Mesodermal cell (in vitro differentiated cells): ENCODE results near the gene MED27.

Experiments
- H3K27ac ChIP-seq: 2 replicates; pipeline ENCODE4 v1.7.0; 2013; ENCODE audit warnings: mild to moderate bottlenecking, low read depth, low read length, moderate library complexity; ENCODE audit not compliant: severe bottlenecking
- H3K36me3 ChIP-seq: 2 replicates; pipeline ENCODE4 v1.7.1; 2013; ENCODE audit warnings: mild to moderate bottlenecking, low read length, moderate library complexity; ENCODE audit not compliant: control insufficient read depth, insufficient read depth
- H3K4me1 ChIP-seq: one replicate; pipeline ENCODE4 v1.7.1; 2013; ENCODE audit warnings: mild to moderate bottlenecking, low read length; ENCODE audit not compliant: insufficient read depth, control insufficient read depth, poor library complexity, severe bottlenecking
- H3K4me3 ChIP-seq: 2 replicates; pipeline ENCODE4 v1.7.0; 2013; ENCODE audit warnings: low read length, control low read depth, mild to moderate bottlenecking; ENCODE audit not compliant: insufficient read depth, poor library complexity, severe bottlenecking; ENCODE audit errors: extremely low read depth
- H3K9me3 ChIP-seq: 2 replicates; pipeline ENCODE4 v1.7.1; 2013; ENCODE audit warnings: mild to moderate bottlenecking, low read length, moderate library complexity; ENCODE audit not compliant: control insufficient read depth
- WGBS, 2 experiments: methylation state at CpG; one replicate each; pipeline ENCODE4 v1.1.5; 2013; ENCODE audit warnings: missing lambda C conversion rate in 2 of 2; ENCODE audit not compliant: insufficient coverage in 2 of 2; 5-methylcytosine and 5-hydroxymethylcytosine counted together

Gene MED27

DNA sequence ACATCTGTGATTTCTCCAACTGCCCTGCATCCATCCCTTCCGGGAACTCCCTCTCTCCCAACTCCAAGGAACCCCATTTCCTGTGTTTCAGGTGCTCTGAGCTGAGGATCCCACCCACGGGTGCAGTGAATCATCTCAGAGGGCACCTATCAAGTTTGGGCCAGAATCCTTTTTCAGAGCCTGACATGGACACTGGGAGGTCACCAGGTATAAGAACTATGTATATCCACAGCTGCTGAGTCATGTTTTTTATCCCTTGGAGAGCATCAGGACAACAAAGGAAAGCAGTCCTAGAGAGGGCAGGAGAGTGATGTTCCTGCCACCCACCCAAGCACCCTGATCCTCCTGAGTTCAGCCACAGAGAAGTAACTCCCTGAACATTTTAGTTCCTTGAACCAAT is 3.8 kb downstream of the MED27 start:
- 92 to 100% methylated on average over 2 of the region's 2 CpGs for WGBS, 2 experiments
- Histone ChIP-seq H3K4me1 (no peaks in the 10 kb centered on the region), H3K9me3 (no peaks in the 10 kb centered on the region), H3K27ac (no peak overlapping the region), H3K4me3 (no peak overlapping the region), H3K36me3 (peaks cover 36% of the 10 kb centered on the region)

DNA sequence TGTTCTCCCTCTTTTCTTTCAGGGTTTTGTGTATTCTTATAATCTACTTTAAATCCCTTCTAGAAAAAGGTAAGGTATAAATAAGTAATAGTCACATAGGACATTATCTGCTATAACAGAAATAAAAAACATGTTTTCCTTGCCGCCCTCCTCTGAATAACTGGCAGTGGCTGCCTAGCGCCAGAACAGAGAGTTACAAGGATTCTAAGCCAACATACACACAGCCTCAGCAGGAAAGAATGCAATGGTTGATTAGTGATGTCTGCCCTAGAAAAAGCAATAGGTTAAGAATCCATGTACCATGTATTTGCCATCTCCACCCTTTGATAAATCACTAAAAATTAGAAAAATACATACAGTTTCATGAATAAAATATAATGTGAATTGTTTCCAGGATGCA is 4.9 kb downstream of the MED27 start:
- Histone ChIP-seq H3K4me1 (no peaks in the 10 kb centered on the region), H3K27ac (no peak overlapping the region), H3K4me3 (no peak overlapping the region), H3K9me3 (no peaks in the 10 kb centered on the region), H3K36me3 (peaks cover 40% of the 10 kb centered on the region)
- no CpG with 5 or more reads among the region's 2 CpGs for WGBS, 2 experiments

DNA sequence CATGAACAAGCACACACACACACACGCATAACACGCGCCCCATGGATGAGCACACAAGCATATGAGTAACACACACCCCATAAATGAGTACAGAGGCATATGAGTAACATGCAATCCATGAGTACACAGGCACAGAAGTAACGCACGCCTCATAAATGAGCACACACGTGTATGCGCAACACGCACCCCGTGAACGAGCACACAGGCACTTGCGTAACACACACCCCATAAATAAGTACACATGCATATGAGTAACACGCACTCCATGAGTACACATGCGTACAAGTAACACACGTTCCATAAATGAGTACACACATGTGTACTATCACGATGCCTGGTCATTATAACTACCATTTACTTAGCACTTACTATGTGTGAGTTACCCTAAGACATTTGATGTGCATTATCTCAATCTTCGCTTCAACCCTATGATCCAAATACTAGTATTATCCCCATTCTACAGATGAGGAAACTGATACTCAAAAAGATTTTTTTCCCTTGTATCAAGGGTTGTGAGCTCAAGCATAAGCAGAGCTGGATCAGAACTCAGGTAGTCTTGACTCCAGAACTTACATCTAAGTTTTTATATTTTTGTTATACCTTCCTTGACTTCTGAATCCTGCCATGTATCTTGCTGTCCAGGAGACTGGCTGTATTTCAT is 7.7 kb downstream of the MED27 start:
- no peaks in the 10 kb centered on the region for H3K4me1 ChIP-seq
- H3K36me3 ChIP-seq: peaks cover 35% of the 10 kb centered on the region
- no peaks in the 10 kb centered on the region for H3K9me3 ChIP-seq
- H3K4me3 ChIP-seq: no peak overlapping the region
- WGBS, 2 experiments: 97 to 99% methylated on average over 15 of the region's 16 CpGs
- no peak overlapping the region for H3K27ac ChIP-seq

DNA sequence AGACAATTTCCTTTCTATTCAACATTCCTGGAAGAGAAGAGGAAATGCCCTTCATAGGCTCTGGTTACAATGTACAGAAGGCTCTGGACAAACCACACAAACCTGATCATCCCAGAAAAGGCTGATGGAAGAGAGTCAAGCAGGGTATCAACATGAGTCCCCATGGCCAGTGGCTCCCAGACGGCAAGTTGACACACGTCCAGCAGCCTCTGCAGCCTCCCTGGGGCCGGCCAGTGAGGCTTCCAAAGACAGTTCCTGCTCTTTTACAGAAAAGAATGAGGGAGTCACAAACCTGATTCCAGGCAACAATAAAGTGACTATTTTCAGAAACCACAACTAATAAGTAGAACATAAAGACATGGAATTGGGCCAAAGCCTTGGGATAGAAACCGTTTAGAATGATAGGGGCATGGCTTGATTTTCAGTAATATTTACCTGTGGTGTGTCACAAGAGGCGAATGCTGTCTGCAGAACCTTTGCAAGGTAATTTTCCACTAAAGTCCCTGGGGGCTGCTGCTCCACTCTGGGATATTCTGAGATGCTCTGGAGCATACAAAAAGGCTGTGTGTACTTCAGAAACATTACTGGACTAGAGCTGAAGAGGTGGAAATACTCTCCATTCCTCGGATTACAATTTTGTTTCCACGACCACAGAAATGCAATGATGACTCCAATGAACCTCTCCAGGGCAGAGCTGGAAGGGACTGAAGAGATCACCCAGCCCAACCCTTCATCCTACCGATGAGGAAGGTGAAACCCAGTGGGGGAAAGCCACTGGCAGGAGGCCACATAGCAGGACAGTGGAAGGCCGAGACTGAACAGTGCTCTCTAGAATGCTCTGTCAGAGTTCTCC is 10.4 kb downstream of the MED27 start:
- H3K27ac ChIP-seq: no peak overlapping the region
- WGBS, 2 experiments: 92 to 96% methylated on average over 6 to 9 of the region's 9 CpGs
- no peak overlapping the region for H3K4me3 ChIP-seq
- no peaks in the 10 kb centered on the region for H3K9me3 ChIP-seq
- peaks cover 24% of the 10 kb centered on the region for H3K36me3 ChIP-seq
- H3K4me1 ChIP-seq: peaks cover 5% of the 10 kb centered on the region

DNA sequence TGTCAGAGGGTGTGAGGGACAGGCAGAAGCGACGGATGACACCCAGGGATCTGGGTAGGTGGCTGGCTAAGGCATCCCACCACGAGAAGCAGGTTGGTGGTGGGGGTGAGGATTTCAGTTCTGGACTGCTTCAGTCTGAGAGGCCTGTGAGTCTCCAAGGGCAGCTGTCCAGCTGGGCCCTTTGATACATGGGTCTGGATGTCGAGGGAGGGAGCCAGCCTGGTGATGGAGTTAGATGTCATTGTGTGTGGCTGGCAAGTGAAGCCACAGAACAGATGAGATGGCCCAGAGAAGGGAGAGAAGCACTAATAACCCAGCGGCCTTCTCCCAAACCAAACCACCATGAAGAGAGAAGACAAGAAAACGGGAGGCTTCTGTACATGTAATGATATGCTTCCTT is 11.1 kb downstream of the MED27 start:
- H3K36me3 ChIP-seq: peaks cover 24% of the 10 kb centered on the region
- no peak overlapping the region for H3K27ac ChIP-seq
- H3K9me3 ChIP-seq: no peaks in the 10 kb centered on the region
- no peak overlapping the region for H3K4me3 ChIP-seq
- H3K4me1 ChIP-seq: peaks cover 6% of the 10 kb centered on the region
- 95 to 96% methylated on average over 3 of the region's 6 CpGs for WGBS, 2 experiments

DNA sequence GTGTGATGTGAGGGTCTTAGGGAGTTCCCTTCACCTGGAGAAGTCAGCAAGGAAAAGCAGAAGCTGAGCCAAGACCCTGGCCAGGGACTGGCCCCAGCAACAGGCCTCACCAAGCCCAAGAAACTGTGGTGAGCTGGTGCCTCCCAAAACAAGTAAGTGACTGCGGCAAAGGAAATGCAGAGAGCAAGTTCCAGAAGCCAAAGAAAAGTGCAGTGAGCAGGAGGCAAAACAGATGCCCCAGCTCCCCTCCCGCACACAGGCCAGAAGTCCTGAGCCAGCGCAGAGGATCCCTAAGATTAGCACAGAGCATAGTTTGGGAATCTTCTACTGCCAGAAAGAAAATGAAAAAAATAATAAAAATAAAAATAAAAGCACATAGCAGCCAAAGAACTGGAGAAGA is 13.2 kb downstream of the MED27 start:
- H3K4me3 ChIP-seq: no peak overlapping the region
- H3K27ac ChIP-seq: no peak overlapping the region
- WGBS, 2 experiments: 67 to 100% methylated on average over 1 of the region's 3 CpGs
- H3K4me1 ChIP-seq: peaks cover 10% of the 10 kb centered on the region
- no peaks in the 10 kb centered on the region for H3K9me3 ChIP-seq
- H3K36me3 ChIP-seq: peaks cover 16% of the 10 kb centered on the region

DNA sequence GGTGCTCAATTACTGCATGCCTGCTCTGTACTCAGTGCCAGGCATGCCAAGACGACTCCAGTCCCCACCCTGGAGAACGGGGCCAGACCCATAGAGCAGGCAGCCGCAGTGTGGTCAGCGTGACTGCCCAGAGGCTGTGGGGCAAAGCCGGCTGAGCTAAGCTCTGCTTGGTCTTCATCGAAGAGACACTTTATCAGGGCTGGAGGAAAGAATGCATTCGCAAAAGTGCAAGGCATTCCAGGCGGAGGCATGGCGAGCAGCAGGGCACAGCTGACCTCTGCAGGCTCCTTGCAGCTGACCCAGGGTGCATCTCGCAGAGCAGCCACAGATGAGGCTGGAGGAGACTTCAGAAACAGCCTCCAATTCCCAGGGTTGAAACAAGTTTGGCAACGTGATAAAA is 13.6 kb downstream of the MED27 start:
- H3K4me1 ChIP-seq: peaks cover 10% of the 10 kb centered on the region
- WGBS, 2 experiments: 91 to 94% methylated on average over 11 of the region's 11 CpGs

DNA sequence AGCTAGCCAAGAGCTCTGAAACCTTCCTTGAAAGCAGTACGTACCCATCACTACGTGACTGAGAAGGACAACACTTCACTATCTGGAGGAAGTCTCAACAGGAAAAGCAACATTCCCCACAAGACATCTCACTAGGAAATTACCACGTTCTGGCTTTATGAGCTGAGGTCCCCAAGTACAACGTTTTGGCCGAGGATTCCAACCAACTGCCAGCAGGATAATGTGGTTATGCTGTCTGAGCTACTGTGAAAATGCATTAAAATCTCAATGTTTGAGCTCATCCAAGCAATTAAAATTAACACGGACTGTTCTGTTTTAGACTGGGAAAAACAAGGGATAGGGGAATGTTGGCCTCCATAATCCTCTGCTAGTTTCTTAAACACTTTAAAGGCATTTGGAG is 16.4 kb downstream of the MED27 start:
- H3K36me3 ChIP-seq: peaks cover 27% of the 10 kb centered on the region
- H3K4me1 ChIP-seq: peaks cover 10% of the 10 kb centered on the region
- no peak overlapping the region for H3K4me3 ChIP-seq
- H3K27ac ChIP-seq: no peak overlapping the region
- no peaks in the 10 kb centered on the region for H3K9me3 ChIP-seq
- WGBS, 2 experiments: 96 to 100% methylated on average over 4 of the region's 6 CpGs

More for the DNA sequence above, 13.6 kb downstream of the MED27 start:
- H3K4me3 ChIP-seq: no peak overlapping the region
- no peaks in the 10 kb centered on the region for H3K9me3 ChIP-seq
- peaks cover 14% of the 10 kb centered on the region for H3K36me3 ChIP-seq
- no peak overlapping the region for H3K27ac ChIP-seq

DNA sequence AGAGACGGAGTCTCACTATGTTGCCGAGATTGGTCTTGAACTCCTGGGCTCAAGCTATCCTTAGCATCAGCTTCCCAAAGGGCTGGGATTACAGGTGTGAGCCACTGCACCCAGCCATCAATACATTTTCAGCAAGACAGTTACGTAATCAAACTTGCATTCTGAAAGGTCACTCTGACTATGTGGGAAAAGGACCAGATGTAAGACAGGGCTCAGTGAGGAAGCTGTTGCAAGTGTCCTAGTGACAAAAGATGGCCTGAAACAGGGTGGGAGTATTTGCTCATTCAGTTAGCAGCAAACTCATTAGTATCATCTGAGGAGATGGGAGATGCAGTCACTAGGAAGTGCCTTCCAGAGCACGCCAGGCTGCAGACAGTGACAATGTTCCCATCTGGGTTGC is 16.9 kb downstream of the MED27 start:
- H3K9me3 ChIP-seq: no peaks in the 10 kb centered on the region
- peaks cover 10% of the 10 kb centered on the region for H3K4me1 ChIP-seq
- peaks cover 30% of the 10 kb centered on the region for H3K36me3 ChIP-seq
- no peak overlapping the region for H3K4me3 ChIP-seq
- 96 to 100% methylated on average over 3 to 4 of the region's 4 CpGs for WGBS, 2 experiments
- no peak overlapping the region for H3K27ac ChIP-seq

DNA sequence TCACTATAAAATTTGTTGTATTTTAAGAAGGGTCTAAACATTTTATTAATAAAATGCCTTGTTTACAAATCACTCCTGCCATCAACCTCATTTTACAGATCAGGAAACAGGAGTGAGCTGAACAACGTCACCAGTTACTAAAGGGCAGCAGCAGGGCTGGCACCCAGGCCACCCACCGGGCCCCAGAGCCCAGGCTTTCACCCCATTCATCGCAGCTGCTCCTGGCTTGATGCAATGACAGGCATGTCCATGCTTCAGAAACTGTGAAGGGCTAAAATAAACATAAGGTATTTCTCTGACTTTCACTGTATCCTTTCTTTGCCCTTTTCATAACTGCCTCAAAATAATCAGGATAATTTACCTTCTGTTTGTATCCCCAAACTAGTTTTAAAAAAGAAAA is 18.1 kb downstream of the MED27 start:
- 74 to 100% methylated on average over 2 to 3 of the region's 3 CpGs for WGBS, 2 experiments
- no peaks in the 10 kb centered on the region for H3K9me3 ChIP-seq
- no peak overlapping the region for H3K27ac ChIP-seq

DNA sequence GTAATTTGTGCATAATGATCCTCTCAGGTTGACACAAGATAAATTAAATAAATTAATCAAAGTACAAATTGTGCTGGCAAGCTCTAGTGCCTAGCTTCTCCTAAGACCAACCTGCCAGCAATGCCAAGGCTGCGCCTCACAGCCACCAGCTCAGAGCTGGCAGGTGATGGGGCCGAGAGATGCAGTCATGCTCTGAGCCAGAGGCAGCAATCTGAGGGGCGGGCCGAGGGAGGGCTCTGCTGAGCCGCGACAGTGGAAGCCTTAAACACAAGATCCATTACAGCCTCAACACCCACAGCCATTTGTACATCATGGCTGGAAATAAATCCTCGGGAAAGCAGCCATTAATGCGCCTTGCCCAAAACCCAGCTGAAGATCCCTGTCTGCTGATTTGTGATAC is 20.3 kb downstream of the MED27 start:
- Histone ChIP-seq H3K4me1 (peaks cover 5% of the 10 kb centered on the region), H3K27ac (no peak overlapping the region), H3K9me3 (no peaks in the 10 kb centered on the region), H3K36me3 (peaks cover 28% of the 10 kb centered on the region), H3K4me3 (no peak overlapping the region)
- 89 to 95% methylated on average over 6 to 8 of the region's 8 CpGs for WGBS, 2 experiments

More for the DNA sequence above, 18.1 kb downstream of the MED27 start:
- Histone ChIP-seq H3K36me3 (peaks cover 36% of the 10 kb centered on the region), H3K4me3 (no peak overlapping the region), H3K4me1 (peaks cover 10% of the 10 kb centered on the region)
